Thymus (tissue), 14 donors: ENCODE data around the gene HAVCR2. TPM values are rescaled to one million over a fixed set of nuclear protein-coding genes. Genes with fewer than 3 reads are reported as not detected.
A peak's percentile ranks its signal among the peaks of the same experiment; 100 is the strongest.

Source experiments
- DNase-seq, 9 donors: peaks; one replicate each; pipeline ENCODE4 v3.0.0-alpha.2; 2013; ENCODE audit warnings: low spot score in 9 of 9, low read depth in 6 of 9, missing footprints in 1 of 9
- H3K27ac ChIP-seq, 2 donors: one replicate each; pipeline ENCODE4 v1.5.1; 2013; ENCODE audit warnings: control low read depth in 1 of 2, low read depth in 1 of 2, low read length in 1 of 2, mild to moderate bottlenecking in 1 of 2, moderate library complexity in 1 of 2
- H3K27me3 ChIP-seq, 2 donors: one replicate each; pipeline ENCODE4 v1.5.1; 2013; ENCODE audit warnings: low read length in 1 of 2; ENCODE audit not compliant: control insufficient read depth in 2 of 2, insufficient read depth in 1 of 2
- H3K36me3 ChIP-seq, 2 donors: one replicate each; pipeline ENCODE4 v1.5.1; 2013; ENCODE audit warnings: low read length in 1 of 2, mild to moderate bottlenecking in 1 of 2, moderate library complexity in 1 of 2; ENCODE audit not compliant: control insufficient read depth in 2 of 2, insufficient read depth in 2 of 2
- H3K4me1 ChIP-seq, 2 donors: one replicate each; pipeline ENCODE4 v1.5.1; 2013; ENCODE audit warnings: low read length in 2 of 2; ENCODE audit not compliant: control insufficient read depth in 2 of 2, insufficient read depth in 2 of 2
- H3K4me3 ChIP-seq, 2 donors: one replicate each; pipeline ENCODE4 v1.5.1; 2013; ENCODE audit warnings: low read length in 2 of 2, control low read depth in 1 of 2, mild to moderate bottlenecking in 1 of 2
- H3K9me3 ChIP-seq, 2 donors: one replicate each; pipeline ENCODE4 v1.5.1; 2013; ENCODE audit warnings: low read length in 1 of 2, mild to moderate bottlenecking in 1 of 2; ENCODE audit not compliant: control insufficient read depth in 2 of 2, insufficient read depth in 1 of 2
- WGBS: extraction: QIAGEN DNeasy Blood & Tissue Kit; methylation state at CpG from one replicate; pipeline ENCODE4 v1.1.7; 2013; 5-methylcytosine and 5-hydroxymethylcytosine counted together
- long read RNA-seq, 10 donors: transcript quantifications; one replicate each; lab custom pipeline, GENCODE V29; 2026
- polyA plus RNA-seq: library from polyadenylated mRNA; stranded (reverse); fragments of 200-250 nt; gene quantifications from one replicate; pipeline ENCODE4 v1.2.3, GENCODE V29; 2013
- total RNA-seq: library from RNA; stranded (reverse); fragments of 120-200 nt; gene quantifications from one replicate; pipeline ENCODE4 v1.2.4, GENCODE V29; 2013
- donor health status: healthy.

HAVCR2 gene
- total RNA-seq (14.5 TPM), polyA plus RNA-seq (21.5 TPM)
- long read RNA-seq, donor 1: 0 reads
- long read RNA-seq, donor 2: 0 reads
- long read RNA-seq, donor 3, partial matches to known transcripts: 0 of 3 reads
- long read RNA-seq, donor 3, other reads (novel, unspliced or antisense): 0 of 3 reads
- long read RNA-seq, donor 4, partial matches to known transcripts: 0 of 2 reads
- long read RNA-seq, donor 4, other reads (novel, unspliced or antisense): 0 of 2 reads
- long read RNA-seq, donor 5, partial matches to known transcripts: 0 of 6 reads
- long read RNA-seq, donor 5, other reads (novel, unspliced or antisense): 0 of 6 reads
- long read RNA-seq, donor 6, partial matches to known transcripts: 0 of 2 reads
- long read RNA-seq, donor 6, other reads (novel, unspliced or antisense): 0 of 2 reads
- long read RNA-seq, donor 7, transcript HAVCR2-201 (7 exons, 2,907 nt): major isoform, 5 of 7 reads
- long read RNA-seq, donor 7, partial matches to known transcripts: 0 of 7 reads
- long read RNA-seq, donor 7, other reads (novel, unspliced or antisense): 0 of 7 reads
- long read RNA-seq, donor 8, partial matches to known transcripts: 0 of 2 reads
- long read RNA-seq, donor 8, other reads (novel, unspliced or antisense): 0 of 2 reads
- long read RNA-seq, donor 9, partial matches to known transcripts: 0 of 2 reads
- long read RNA-seq, donor 9, other reads (novel, unspliced or antisense): 0 of 2 reads
- long read RNA-seq, donor 10, transcript HAVCR2-201 (7 exons, 2,907 nt): major isoform, 5 of 6 reads
- long read RNA-seq, donor 10, partial matches to known transcripts: 0 of 6 reads
- long read RNA-seq, donor 10, other reads (novel, unspliced or antisense): 0 of 6 reads

GRCh38 chr5:157108976-157109375 is at the start of gene HAVCR2:
HAVCR2 (minus strand) TSS chr5:157109044; CDS start chr5:157108983, 61 bp downstream.
- Histone ChIP-seq H3K27me3 (no peaks in the 10 kb centered on the region), H3K27ac (peak within 1 kb of the TSS; percentile 64 to 84), H3K4me3 (no peak within 1 kb of the TSS), H3K9me3 (no peaks in the 10 kb centered on the region), H3K4me1 (peaks cover 2 to 15% of the 10 kb centered on the region in 2 donors), H3K36me3 (no peaks in the 10 kb centered on the region)
- 18% methylated on average over 4 of the region's 4 CpGs for WGBS
- peak in 8 of 9 donors; percentile 29 to 83 (median 56) for DNase-seq

- no peak overlapping the region for H3K4me3 ChIP-seq
These were observed 48.5 kb upstream of the HAVCR2 start for GRCh38 chr5:157157293-157157891.

GRCh38 chr5:157155297-157155696 is 46.5 kb upstream of the HAVCR2 start:
- H3K27ac ChIP-seq: no peak overlapping the region
- WGBS: 96% methylated on average over 3 of the region's 3 CpGs
- no peak for DNase-seq

More at GRCh38 chr5:157157293-157157891, 48.5 kb upstream of the HAVCR2 start:
- 98% methylated on average over 1 of the region's 1 CpG for WGBS
- Histone ChIP-seq H3K36me3 (no peaks in the 10 kb centered on the region), H3K27ac (no peak overlapping the region), H3K4me1 (peaks cover 0 to 28% of the 10 kb centered on the region in 2 donors), H3K27me3 (no peaks in the 10 kb centered on the region), H3K9me3 (no peaks in the 10 kb centered on the region)
- no peak for DNase-seq

GRCh38 chr5:157150995-157151394 is 42.2 kb upstream of the HAVCR2 start:
- Histone ChIP-seq H3K9me3 (no peaks in the 10 kb centered on the region), H3K4me3 (no peak overlapping the region), H3K27ac (no peak overlapping the region), H3K27me3 (no peaks in the 10 kb centered on the region), H3K4me1 (peaks cover 0 to 16% of the 10 kb centered on the region in 2 donors), H3K36me3 (no peaks in the 10 kb centered on the region)
- 94% methylated on average over 3 of the region's 3 CpGs for WGBS
- DNase-seq: no peak

More at GRCh38 chr5:157155297-157155696, 46.5 kb upstream of the HAVCR2 start:
- H3K9me3 ChIP-seq: no peaks in the 10 kb centered on the region
- H3K4me3 ChIP-seq: no peak overlapping the region
- no peaks in the 10 kb centered on the region for H3K36me3 ChIP-seq
- H3K4me1 ChIP-seq: peaks cover 0 to 29% of the 10 kb centered on the region in 2 donors
- H3K27me3 ChIP-seq: no peaks in the 10 kb centered on the region

- Histone ChIP-seq H3K36me3 (no peaks in the 10 kb centered on the region), H3K9me3 (no peaks in the 10 kb centered on the region), H3K4me3 (no peak overlapping the region), H3K27ac (no peak overlapping the region), H3K27me3 (no peaks in the 10 kb centered on the region), H3K4me1 (peaks cover under 1 to 16% of the 10 kb centered on the region in 2 donors)
- WGBS: 88% methylated on average over 14 of the region's 14 CpGs
- peak; percentile 52 to 94 (median 87) for DNase-seq
These were observed 40.1 kb upstream of the HAVCR2 start for GRCh38 chr5:157148734-157149615.

- peak in 2 of 9 donors; percentile 41 for DNase-seq
- Histone ChIP-seq H3K36me3 (peaks cover 5 to 7% of the 10 kb centered on the region in 2 donors), H3K27me3 (no peaks in the 10 kb centered on the region), H3K4me3 (peak overlapping the region; percentile 84 to 97), H3K4me1 (peaks cover 13 to 20% of the 10 kb centered on the region in 2 donors), H3K9me3 (no peaks in the 10 kb centered on the region), H3K27ac (peak overlapping the region; percentile 89 to 94)
- 9% methylated on average over 33 of the region's 33 CpGs for WGBS
These were observed 34.5 kb upstream of the HAVCR2 start for GRCh38 chr5:157143127-157143971.

- Histone ChIP-seq H3K27ac (peak within 1 kb of the TSS; percentile 93 to 94), H3K4me1 (peaks cover 13 to 20% of the 10 kb centered on the region in 2 donors), H3K27me3 (no peaks in the 10 kb centered on the region), H3K36me3 (peaks cover 8 to 12% of the 10 kb centered on the region in 2 donors), H3K4me3 (peak within 1 kb of the TSS; percentile 84 to 97), H3K9me3 (no peaks in the 10 kb centered on the region)
- WGBS: under 1% methylated on average over 48 of the region's 48 CpGs
- peak; percentile 97 to 100 (median 99) for DNase-seq
These were observed 33.7 kb upstream of the HAVCR2 start, which contains the start of gene MED7 for GRCh38 chr5:157142317-157143126. MED7 (minus strand) TSS chr5:157142865; CDS start chr5:157139431, 3,434 bp downstream.
